GM19023 (cell line): Measurements from ENCODE around the gene BOD1.

Experiments used
- ATAC-seq: cut with Tn5 transposase; IDR thresholded peaks from one replicate; pipeline ENCODE4 v1.9.1; 2021; ENCODE audit warnings: mild to moderate bottlenecking, moderate library complexity; ENCODE audit not compliant: unreplicated experiment

Gene BOD1

DNA sequence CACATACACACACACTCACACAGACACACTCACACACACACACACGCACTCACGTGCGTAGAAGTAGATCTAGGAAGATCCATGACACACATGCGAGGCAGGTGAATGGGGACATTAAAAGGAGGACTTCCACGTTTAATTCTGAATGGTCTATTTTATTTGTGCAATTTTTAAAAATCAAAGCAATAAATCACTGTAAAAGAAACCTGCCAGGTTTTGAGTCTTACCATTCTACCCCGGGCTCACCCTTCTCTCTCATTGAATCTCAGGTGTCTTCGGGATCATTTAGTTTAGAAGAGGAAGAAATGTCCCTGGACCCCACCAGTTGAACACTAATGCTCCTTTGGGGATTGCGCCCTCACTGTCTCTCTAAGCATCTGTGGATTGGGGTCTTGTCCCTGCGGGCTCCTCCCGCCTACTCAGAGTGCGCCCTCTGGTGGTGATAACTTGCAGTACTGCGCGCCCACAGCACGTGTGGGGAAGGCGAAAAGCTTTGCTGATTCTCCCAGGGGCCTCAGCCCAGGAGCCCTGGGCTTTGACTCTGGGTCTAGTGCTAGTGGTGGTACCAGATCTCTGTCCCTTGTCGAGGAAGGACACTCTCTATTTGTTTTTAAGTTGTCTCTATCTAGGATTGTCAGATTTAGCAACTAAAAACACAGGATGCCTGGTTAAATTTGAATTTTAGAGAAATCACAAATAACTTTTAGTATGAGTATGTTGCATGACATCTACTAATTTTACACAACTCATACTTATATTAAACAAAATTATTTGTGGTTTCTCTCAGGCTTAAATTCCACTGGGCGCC, 34.8 kb downstream of the BOD1 start:
- no peak for ATAC-seq

DNA sequence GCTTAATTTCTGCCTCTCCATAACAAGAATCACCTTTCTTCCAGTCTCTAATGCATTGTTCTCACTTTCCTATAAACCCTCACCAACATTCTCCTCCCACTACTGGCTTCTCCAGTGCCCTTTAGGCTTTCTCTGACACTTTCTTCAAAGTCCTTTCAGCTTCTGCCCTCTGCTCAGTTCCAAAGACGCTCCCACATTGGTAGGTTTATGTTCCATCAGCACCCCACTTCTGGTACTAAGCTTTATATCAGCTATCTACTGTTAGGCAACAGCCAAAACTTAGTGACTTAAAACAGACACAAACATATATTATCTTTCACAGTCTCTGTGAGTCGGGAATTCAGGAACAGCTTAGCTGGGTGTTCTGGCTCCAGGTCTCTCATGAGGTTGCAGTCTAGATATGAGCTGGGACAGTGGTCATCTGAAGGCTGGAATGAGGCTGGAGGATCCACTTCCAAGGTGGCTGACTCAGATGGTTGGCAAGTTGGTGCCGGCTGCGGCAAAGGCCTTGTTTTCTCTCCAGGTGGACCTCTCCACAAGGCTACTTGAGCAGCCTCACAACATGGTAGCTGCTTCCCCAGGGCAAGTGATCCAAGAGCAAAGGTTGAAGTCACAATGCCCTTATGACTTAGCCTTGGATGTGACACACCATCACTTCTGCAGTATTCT, 37.4 kb downstream of the BOD1 start:
- no peak for ATAC-seq

DNA sequence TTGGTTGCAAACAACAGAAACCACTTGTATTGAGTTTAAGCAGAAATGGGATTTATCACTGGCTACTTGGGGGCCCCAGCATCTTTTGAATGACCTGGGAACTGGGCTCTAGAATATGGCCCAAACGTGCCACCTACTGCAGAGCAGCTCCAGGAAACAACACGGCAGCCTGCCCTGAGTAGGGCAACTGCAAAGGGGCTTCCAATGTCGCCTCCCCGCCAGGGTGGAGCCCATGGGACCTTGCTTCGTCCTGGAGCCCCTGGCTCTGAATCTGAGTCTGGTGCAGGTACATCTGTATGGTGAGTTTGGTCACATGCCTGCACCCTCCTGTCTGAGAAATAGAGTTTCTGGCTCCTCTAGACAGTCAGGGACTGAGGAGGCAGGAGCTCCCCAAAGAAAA, 38.6 kb downstream of the BOD1 start:
- no peak for ATAC-seq

DNA sequence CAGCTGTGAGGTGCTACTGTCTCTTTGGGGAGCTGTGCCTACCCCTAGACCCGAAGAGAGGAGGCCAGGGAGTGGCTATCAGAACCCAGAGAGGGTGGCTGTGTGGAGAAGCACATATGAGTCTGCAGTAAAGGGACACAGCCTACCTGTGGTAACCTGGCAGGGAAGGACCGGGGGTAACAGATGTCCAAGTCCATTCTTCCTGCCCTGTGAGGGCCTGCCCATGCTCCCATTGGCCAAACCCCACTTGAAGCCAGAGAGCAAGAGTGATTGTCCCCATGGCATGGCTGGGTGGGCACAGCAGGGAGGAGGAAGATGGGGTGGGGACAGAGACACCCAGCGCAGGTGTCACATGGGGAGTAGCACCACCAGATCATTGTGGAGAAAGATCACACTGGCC, 39.3 kb downstream of the BOD1 start:
- ATAC-seq = no peak

DNA sequence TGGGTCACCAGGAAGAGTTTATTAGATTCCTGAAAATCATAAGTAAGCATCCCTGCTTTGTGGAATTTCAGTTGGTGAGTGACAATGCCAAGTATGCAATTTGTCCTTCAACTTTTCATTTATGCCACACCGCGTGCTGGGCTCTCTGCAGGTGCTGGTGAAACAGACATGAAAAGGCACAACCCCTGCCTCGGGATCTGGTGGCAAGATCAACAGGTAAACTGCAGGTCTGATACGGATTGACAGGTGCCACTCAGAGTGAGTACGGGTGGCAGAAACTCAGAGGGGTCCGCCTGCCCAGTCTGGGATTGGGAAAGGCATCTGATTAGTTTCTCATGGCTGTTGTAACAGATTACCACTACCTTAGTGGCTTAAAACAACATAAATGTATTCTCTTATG, 40.5 kb downstream of the BOD1 start:
- no peak for ATAC-seq

DNA sequence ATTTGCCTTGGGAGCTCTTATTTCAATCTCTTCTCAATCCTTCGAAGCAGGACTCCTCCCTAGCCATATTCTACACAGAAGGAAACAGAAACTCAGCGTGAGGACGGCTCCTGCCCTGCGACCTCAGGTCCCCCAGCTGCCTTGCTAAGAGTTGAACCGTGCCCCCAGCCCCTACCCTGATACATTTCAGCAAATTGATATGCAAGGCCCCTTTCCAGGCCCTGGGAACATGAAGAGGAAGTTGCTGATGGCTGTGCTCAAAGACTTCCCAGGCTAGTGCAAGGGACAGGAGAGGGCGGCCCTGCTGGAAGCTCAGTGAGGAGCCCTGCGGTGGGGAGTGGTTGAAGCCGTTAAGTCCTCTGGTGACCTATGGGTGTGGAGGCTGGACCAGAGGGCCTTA, 41.5 kb downstream of the BOD1 start:
- ATAC-seq = no peak

DNA sequence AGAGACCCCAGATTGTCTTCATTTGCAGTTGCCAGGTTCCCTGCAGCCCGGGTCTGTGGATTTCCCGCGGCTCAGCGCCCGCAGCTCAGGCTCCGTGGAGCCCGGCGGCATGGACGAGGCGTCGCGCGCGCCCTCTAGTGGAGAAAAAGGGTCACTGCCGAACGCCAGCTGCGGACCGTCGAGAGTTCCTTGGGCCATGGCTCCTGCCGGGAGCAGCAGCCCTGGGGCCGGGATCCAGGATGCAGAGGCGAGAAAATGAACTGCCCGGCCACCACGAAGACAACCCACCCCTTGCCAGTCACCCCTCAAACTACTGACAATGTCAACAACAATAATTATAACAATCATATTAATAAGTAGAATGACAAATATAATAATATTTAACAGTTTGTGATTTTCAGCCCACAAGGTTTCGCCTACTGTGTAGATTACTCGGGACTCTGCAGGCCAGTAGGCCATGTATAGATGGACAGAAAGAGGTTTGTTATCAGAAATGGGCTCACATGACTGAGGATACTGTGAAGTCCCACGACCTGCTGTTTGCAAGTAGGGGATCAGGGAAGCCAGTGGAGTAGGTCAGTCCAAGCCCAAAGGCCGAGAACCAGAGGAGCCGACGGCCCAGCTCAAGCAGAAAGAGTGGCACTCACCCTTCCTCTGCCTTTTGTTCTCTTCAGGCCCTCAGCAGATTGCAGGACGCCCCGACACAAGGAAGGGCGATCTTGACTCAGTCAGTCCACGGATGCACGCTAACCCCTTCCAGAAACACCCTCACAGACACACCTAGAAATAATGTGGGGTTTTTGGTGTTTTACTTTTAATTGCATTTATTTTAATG, 43.1 kb downstream of the BOD1 start:
- ATAC-seq = no peak

DNA sequence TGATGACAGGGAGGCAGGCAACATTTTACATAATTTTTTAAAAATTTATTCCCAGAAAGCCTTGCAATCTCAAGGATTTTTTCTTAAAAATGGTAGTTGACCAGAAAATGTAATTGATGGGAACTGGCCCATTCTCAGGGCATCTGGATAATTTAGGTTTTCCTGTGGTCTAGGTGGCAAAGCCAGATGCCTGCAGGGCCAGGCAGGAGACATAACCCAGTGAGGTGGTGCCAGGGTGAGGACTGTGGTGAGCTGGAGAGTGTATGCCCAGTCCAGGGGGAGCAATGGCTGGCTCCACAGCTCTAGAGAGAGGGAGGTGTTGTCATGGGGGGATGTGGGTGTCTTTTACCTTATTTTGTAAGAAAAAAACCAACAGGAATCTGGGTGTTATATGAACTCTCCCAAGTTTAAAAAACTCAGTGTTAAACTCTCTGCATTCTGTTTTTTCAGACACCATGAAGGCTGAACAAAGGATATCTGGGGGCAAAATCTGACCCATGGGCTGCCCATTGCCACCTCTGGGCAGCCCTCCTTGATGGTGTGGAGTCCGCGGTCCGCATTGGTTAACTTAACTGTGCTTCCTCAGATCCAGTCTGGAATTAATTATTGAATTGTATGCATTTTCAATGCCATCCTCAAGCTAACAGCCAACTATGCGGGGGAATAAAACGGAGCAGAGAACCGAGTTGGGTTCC, 43.9 kb downstream of the BOD1 start:
- no peak for ATAC-seq

DNA sequence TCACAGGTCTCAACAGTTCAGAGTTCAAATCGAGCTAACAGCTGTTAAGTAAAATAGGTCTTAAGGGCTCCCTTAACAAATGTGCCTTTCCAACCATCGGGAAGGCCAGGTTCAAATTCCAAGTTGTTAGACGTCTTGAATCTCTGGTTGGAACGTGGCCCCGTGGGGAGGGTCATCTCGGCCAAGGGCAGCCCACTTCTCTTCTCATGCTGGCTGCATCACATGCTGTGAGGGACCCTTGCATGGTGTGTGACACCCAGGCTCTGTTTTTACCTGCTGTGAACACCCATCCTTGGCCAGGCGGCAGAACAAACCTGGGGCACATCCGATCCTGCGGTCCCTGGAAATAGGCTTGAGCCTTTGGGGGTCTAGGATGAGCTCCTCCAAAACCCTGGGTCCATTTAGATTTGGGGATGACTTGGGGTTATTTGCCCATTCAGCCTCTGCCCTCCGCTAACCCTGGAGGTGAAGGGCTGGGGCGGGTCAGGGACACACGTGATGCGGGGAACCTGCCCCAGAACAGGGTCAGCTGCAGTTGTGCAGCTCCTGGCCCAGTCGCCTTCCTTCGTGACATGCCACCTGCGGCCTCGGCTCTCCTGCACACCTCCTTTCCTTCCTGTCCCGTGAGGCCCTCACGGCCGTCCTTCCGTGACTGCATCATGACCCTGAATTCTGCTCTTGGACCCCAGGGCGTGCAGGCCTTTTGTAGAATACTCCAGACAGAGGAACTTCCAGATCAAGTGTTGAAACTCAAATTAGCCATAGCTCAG, 45.9 kb downstream of the BOD1 start:
- ATAC-seq = no peak

DNA sequence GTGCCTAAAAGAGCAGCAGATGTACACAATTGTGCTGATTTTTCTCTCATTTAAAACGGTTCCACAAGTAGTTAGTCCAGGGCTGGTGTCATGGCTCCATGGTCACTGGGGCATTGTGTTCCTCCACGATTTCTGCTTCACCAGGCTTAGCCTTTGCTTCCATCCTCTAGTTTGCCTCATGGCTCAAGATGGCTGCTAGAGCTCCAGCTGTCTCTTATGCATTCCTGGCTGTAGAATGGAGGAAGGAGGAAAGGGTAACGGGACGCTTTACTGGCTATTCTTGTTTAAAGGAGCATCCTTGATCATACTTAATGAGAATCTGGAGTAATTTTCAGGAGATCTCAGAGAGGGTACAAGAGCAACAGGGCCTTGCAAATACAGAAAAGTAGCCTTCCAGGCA, 47.7 kb downstream of the BOD1 start:
- no peak for ATAC-seq

DNA sequence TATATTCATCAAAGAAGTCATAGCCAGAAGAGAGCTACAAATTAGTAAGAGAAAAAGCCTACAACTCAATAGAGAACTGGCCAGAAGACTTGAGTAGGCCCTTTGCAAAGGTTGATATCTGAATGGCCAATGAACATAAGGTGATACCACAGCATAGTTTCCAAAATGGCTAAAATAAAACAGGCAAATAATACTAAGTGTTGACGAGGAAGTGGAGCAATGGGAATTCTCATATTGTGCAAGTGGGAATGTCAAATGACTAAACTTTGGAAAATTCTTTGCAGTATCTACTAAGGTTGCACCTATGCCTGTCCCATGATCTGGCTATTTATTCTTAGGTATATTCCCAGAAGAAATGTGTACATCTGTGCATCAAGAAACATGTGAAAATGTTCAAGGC, 48.3 kb downstream of the BOD1 start:
- ATAC-seq = no peak

DNA sequence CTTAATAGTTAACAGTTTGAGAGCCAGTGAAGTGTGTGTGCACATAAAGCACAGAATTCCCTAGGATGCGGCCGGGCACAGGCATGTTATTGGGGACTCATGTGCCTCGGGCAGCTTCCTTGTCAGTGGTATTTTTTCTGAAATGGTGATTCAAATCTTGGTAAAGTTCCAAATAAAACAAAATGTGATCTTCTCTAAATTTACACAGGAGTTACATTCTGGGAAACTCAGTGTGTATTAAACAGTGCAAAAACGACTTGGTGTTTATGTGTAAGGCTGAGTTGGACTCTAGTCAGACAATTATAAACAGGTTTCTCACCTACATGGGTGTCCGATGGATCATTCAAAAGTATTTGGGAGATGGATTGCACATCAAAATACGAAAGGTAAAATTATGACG, 48.9 kb downstream of the BOD1 start:
- ATAC-seq = no peak

DNA sequence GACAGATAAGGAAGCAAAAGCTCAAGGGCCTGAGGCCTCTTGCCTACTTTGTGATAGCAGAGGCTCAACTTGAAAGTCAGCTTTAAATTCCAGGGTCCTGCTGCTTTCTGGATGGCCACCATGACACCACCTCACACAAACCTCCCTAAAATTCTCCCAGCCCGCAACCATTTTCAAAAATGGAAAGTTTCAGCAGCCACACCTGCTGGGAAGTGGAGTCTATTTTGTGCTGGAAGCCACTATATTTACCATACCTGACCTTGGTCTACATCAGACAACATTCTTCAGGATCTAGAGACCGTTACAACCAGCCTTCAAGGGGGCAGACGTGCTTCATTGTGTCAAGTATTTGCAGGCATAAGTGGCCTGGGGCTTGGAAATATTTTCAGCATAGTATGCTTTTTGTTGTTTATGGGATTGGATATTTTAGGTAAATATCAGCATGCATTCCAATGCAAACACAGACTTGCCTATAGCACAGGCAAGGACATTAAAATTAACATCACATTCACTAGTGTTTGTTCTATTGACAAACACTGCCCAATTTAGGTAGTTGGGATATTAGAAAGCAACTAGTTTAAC, 50.9 kb downstream of the BOD1 start:
- no peak for ATAC-seq

DNA sequence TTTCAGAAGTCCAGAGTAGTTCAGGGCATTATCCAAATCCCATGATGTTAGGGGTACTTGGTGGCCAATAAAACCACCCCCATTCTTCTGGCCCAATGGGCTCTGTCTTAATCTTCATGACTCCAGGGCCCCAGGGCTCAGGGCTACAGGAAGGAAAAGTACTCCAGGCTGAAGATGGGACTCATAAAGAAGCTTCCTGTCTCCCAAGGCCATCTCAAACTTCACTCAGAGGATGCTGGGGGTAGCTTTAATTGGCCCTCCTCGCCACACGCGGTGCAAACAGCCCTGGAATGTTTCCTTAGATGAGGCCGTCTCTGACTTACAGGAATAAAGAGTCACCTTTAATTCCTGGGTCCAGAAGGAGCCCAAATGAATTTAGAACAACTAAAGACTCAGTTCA, 52.3 kb downstream of the BOD1 start:
- no peak for ATAC-seq

DNA sequence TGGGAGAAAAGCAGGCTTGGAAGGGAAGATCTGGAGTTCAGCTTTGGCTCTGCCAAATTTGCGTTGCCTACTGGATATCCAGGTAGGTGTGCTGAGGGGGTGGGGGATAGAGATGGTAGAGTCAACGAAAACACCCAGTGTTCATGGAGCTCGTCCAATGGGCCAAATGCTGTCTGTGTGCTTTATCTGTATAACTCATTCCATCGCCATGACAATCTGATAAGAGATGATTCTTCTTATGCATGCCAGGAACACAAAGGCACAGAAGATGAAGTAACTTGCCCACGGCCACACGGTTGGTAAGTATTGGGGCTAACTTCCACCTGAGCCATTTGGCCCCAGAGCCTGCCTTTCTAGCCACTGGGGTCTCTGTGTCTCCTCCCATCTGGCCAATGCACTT, 53.2 kb downstream of the BOD1 start:
- ATAC-seq = no peak

DNA sequence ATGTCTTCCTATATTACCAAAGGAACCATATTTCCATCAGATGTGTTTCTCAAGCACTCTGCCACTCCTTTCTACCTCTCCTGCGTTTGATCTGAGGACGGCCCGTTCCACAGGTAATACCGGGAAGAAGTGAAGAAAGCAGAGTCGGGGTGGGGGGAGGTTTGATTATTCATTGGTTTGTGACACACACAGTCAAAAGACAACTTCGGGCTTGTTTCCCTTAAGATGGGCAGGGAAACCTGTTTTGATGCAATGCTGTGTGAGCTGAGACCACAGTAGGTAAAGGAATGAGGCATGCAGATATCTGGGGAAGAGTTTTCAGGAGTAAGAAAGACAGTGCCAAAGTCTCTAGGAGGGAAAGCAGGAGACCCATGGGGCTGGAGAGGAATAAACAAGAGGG, 54.0 kb downstream of the BOD1 start:
- ATAC-seq = no peak
